Liver (tissue), 9 donors: ENCODE measurements around the gene PRDM2. TPM values are rescaled to one million over a fixed set of nuclear protein-coding genes. Genes with fewer than 3 reads are reported as not detected.

Experiments used
- DNase-seq: peaks from one replicate; pipeline ENCODE4 v3.0.0-alpha.2; 2017; ENCODE audit warnings: low spot score
- H3K27ac ChIP-seq, 2 donors: one replicate each; pipeline ENCODE4 v1.7.0; 2013; ENCODE audit warnings: inconsistent platforms in 2 of 2, low read length in 2 of 2, control low read depth in 1 of 2, low read depth in 1 of 2, mild to moderate bottlenecking in 1 of 2
- H3K27me3 ChIP-seq, 4 donors: one replicate each; pipeline versions ENCODE4 v1.6.1 to v1.7.0; 2013; ENCODE audit warnings: low read length in 3 of 4, inconsistent platforms in 1 of 4, mild to moderate bottlenecking in 1 of 4, moderate library complexity in 1 of 4; ENCODE audit not compliant: control insufficient read depth in 4 of 4, insufficient read depth in 4 of 4
- H3K36me3 ChIP-seq, 4 donors: one replicate each; pipeline versions ENCODE4 v1.6.1 to v1.7.0; 2013; ENCODE audit warnings: low read length in 3 of 4, mild to moderate bottlenecking in 3 of 4, low read depth in 1 of 4, moderate library complexity in 1 of 4; ENCODE audit not compliant: control insufficient read depth in 4 of 4, insufficient read depth in 3 of 4
- H3K4me1 ChIP-seq, 4 donors: one replicate each; pipeline versions ENCODE4 v1.6.1 to v1.7.0; 2013; ENCODE audit warnings: low read length in 3 of 4, mild to moderate bottlenecking in 3 of 4, moderate library complexity in 1 of 4; ENCODE audit not compliant: control insufficient read depth in 4 of 4, insufficient read depth in 4 of 4
- H3K4me3 ChIP-seq, 3 donors: one replicate each; pipeline versions ENCODE4 v1.6.1 to v1.7.0; 2013; ENCODE audit warnings: low read length in 3 of 3, control low read depth in 1 of 3, low read depth in 1 of 3, mild to moderate bottlenecking in 1 of 3
- H3K9ac ChIP-seq, 2 donors: one replicate each; pipeline ENCODE4 v1.7.0; 2013; ENCODE audit warnings: low read length in 2 of 2, mild to moderate bottlenecking in 2 of 2, moderate library complexity in 2 of 2, control low read depth in 1 of 2, low read depth in 1 of 2
- H3K9me3 ChIP-seq, 4 donors: one replicate each; pipeline versions ENCODE4 v1.6.1 to v1.7.0; 2013; ENCODE audit warnings: low read length in 3 of 4; ENCODE audit not compliant: control insufficient read depth in 4 of 4
- ATF3 ChIP-seq: IDR thresholded peaks from 2 replicates; pipeline ENCODE4 v1.6.1; 2016; ENCODE audit warnings: antibody characterized with exemption
- FOXA1 ChIP-seq: IDR thresholded peaks from 2 replicates; pipeline ENCODE4 v1.6.1; 2016; ENCODE audit warnings: antibody characterized with exemption
- GABPA ChIP-seq, 2 donors: IDR thresholded peaks in 1 of 2; conservative IDR thresholded peaks in 1 of 2; 2 replicates each; pipeline ENCODE4 v1.6.1; 2016; ENCODE audit warnings: antibody characterized with exemption in 2 of 2, mild to moderate bottlenecking in 1 of 2, moderate library complexity in 1 of 2
- HNF4A ChIP-seq, 2 donors: conservative IDR thresholded peaks; 2 replicates each; pipeline ENCODE4 v1.6.1; 2016; ENCODE audit warnings: antibody characterized with exemption in 2 of 2, mild to moderate bottlenecking in 2 of 2
- HNF4G ChIP-seq: IDR thresholded peaks from 2 replicates; pipeline ENCODE4 v1.6.1; 2016; ENCODE audit warnings: antibody characterized with exemption
- MAX ChIP-seq: IDR thresholded peaks from 2 replicates; pipeline ENCODE4 v1.6.1; 2016; ENCODE audit warnings: antibody characterized with exemption
- NR2F2 ChIP-seq: IDR thresholded peaks from 2 replicates; pipeline ENCODE4 v1.6.1; 2016; ENCODE audit warnings: antibody characterized with exemption
- SP1 ChIP-seq: IDR thresholded peaks from 2 replicates; pipeline ENCODE4 v1.6.1; 2018; ENCODE audit warnings: antibody characterized with exemption, mild to moderate bottlenecking
- TAF1 ChIP-seq: conservative IDR thresholded peaks from 2 replicates; pipeline ENCODE4 v1.6.1; 2016; ENCODE audit warnings: antibody characterized with exemption, mild to moderate bottlenecking
- YY1 ChIP-seq: IDR thresholded peaks from 2 replicates; pipeline ENCODE4 v1.6.1; 2016; ENCODE audit warnings: antibody characterized with exemption, mild to moderate bottlenecking
- WGBS: extraction: QIAGEN DNeasy Blood & Tissue Kit; methylation state at CpG from one replicate; pipeline ENCODE4 v1.1.7; 2013; 5-methylcytosine and 5-hydroxymethylcytosine counted together
- polyA plus RNA-seq, 2 donors: library from polyadenylated mRNA; stranded (reverse) in 1 of 2; unstranded in 1 of 2; fragments of 200-250 nt in 1 of 2; fragments of >200 nt in 1 of 2; fragmentation: Nextera tagmentation in 1 of 2; extraction: Ambion mirVana in 1 of 2; gene quantifications; one replicate each; pipeline versions ENCODE4 v1.2.1 to v1.2.3, GENCODE V29; 2013 to 2015
- total RNA-seq, 2 donors: library from RNA; depleted of rRNA; stranded (reverse); fragments of >200 nt; gene quantifications; one replicate each; pipeline ENCODE4 v1.2.3, GENCODE V29; 2014
- TF ChIP-seq, protein P1 (sequence below): IDR thresholded peaks from 2 replicates; pipeline ENCODE4 v1.6.1; 2016; ENCODE audit warnings: antibody characterized with exemption
- TF ChIP-seq, protein P2 (sequence below): IDR thresholded peaks from 2 replicates; pipeline ENCODE4 v1.6.1; 2016; ENCODE audit warnings: antibody characterized with exemption, mild to moderate bottlenecking
- donor health status: healthy.
- donor health status: healthy.
- donor health status: healthy.
- donor health status: healthy.
- donor health status: healthy.

Gene PRDM2
- total and polyA plus RNA-seq, 4 donors, result 4.5 to 13.9 (median 7.9) TPM

- WGBS, result 96% methylated on average over 9 of the region's 9 CpGs
- TF ChIP-seq, protein P1, sequence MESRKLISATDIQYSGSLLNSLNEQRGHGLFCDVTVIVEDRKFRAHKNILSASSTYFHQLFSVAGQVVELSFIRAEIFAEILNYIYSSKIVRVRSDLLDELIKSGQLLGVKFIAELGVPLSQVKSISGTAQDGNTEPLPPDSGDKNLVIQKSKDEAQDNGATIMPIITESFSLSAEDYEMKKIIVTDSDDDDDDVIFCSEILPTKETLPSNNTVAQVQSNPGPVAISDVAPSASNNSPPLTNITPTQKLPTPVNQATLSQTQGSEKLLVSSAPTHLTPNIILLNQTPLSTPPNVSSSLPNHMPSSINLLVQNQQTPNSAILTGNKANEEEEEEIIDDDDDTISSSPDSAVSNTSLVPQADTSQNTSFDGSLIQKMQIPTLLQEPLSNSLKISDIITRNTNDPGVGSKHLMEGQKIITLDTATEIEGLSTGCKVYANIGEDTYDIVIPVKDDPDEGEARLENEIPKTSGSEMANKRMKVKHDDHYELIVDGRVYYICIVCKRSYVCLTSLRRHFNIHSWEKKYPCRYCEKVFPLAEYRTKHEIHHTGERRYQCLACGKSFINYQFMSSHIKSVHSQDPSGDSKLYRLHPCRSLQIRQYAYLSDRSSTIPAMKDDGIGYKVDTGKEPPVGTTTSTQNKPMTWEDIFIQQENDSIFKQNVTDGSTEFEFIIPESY, result no peak
- TF ChIP-seq ATF3, result no peak
- no peak for TF ChIP-seq HNF4A (conservative IDR thresholded peaks at IDR 0.05)
- no peak for TF ChIP-seq GABPA (IDR thresholded peaks at IDR 0.05 in 1 of 2, conservative IDR thresholded peaks at IDR 0.05 in 1 of 2)
- no peak for TF ChIP-seq SP1
- TF ChIP-seq FOXA1, result no peak
- TF ChIP-seq, protein P2, sequence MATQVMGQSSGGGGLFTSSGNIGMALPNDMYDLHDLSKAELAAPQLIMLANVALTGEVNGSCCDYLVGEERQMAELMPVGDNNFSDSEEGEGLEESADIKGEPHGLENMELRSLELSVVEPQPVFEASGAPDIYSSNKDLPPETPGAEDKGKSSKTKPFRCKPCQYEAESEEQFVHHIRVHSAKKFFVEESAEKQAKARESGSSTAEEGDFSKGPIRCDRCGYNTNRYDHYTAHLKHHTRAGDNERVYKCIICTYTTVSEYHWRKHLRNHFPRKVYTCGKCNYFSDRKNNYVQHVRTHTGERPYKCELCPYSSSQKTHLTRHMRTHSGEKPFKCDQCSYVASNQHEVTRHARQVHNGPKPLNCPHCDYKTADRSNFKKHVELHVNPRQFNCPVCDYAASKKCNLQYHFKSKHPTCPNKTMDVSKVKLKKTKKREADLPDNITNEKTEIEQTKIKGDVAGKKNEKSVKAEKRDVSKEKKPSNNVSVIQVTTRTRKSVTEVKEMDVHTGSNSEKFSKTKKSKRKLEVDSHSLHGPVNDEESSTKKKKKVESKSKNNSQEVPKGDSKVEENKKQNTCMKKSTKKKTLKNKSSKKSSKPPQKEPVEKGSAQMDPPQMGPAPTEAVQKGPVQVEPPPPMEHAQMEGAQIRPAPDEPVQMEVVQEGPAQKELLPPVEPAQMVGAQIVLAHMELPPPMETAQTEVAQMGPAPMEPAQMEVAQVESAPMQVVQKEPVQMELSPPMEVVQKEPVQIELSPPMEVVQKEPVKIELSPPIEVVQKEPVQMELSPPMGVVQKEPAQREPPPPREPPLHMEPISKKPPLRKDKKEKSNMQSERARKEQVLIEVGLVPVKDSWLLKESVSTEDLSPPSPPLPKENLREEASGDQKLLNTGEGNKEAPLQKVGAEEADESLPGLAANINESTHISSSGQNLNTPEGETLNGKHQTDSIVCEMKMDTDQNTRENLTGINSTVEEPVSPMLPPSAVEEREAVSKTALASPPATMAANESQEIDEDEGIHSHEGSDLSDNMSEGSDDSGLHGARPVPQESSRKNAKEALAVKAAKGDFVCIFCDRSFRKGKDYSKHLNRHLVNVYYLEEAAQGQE, result no peak
- no peak for TF ChIP-seq MAX
- Histone ChIP-seq H3K4me3 (no peak overlapping the region), H3K9ac (no peak overlapping the region), H3K27me3 (no peaks in the 10 kb centered on the region), H3K4me1 (no peaks in the 10 kb centered on the region), H3K27ac (no peak overlapping the region), H3K36me3 (no peaks in the 10 kb centered on the region), H3K9me3 (no peaks in the 10 kb centered on the region)
- DNase-seq, result no peak
Observed at GRCh38 chr1:13766592-13767564, 66.9 kb downstream of the PRDM2 start.

GRCh38 chr1:13769212-13769611 lies 69.2 kb downstream of the PRDM2 start:
- Histone ChIP-seq H3K27me3 (no peaks in the 10 kb centered on the region), H3K9me3 (no peaks in the 10 kb centered on the region), H3K4me1 (no peaks in the 10 kb centered on the region), H3K36me3 (peaks cover 0 to 2% (median 0%) of the 10 kb centered on the region in 4 donors), H3K4me3 (no peak overlapping the region), H3K9ac (no peak overlapping the region), H3K27ac (no peak overlapping the region)
- DNase-seq, result no peak
- 90% methylated on average over 5 of the region's 5 CpGs for WGBS
- no peak for TF ChIP-seq TAF1
- no peak for TF ChIP-seq HNF4G
- no peak for TF ChIP-seq NR2F2
- TF ChIP-seq FOXA1, result no peak
- TF ChIP-seq, protein P1, result no peak
- no peak for TF ChIP-seq YY1
- TF ChIP-seq SP1, result no peak
